NCI-H2227 (cell line): ENCODE measurements around the gene HSD11B2.
A peak's percentile ranks its signal among the peaks of the same experiment; 100 is the strongest.

ENCODE experiments used
- DNase-seq: peaks from one replicate; lab custom pipeline; 2025; ENCODE audit not compliant: unreplicated experiment; lab: John Stamatoyannopoulos, UW

The HSD11B2 gene

GRCh38 chr16:67431775-67432505 lies 1.0 kb downstream of the HSD11B2 start:
- peak; percentile 19 for DNase-seq

- DNase-seq = no peak
Observed at GRCh38 chr16:67432506-67432890, 1.6 kb downstream of the HSD11B2 start.

GRCh38 chr16:67433131-67433719 lies 2.3 kb downstream of the HSD11B2 start:
- DNase-seq = no peak

- no peak for DNase-seq
Observed at GRCh38 chr16:67435758-67436164, 4.8 kb downstream of the HSD11B2 start.

GRCh38 chr16:67436640-67437193 lies 5.8 kb downstream of the HSD11B2 start:
- DNase-seq = no peak

- no peak for DNase-seq
Observed at GRCh38 chr16:67437513-67437912, 6.6 kb downstream of the HSD11B2 start.

GRCh38 chr16:67438098-67438791 lies 7.3 kb downstream of the HSD11B2 start:
- no peak for DNase-seq

- no peak for DNase-seq
Observed at GRCh38 chr16:67438824-67439393, 8.0 kb downstream of the HSD11B2 start.

- peak; percentile 33 for DNase-seq
Observed at GRCh38 chr16:67441271-67441753, 10.4 kb downstream of the HSD11B2 start.

- DNase-seq = no peak
Observed at GRCh38 chr16:67441907-67442306, 11.0 kb downstream of the HSD11B2 start.

GRCh38 chr16:67442581-67443255 lies 11.8 kb downstream of the HSD11B2 start:
- no peak for DNase-seq

GRCh38 chr16:67443265-67443664 lies 12.3 kb downstream of the HSD11B2 start:
- no peak for DNase-seq

GRCh38 chr16:67444259-67445125 lies 13.6 kb downstream of the HSD11B2 start:
- peak; percentile 3 for DNase-seq

GRCh38 chr16:67445126-67445426 lies 14.2 kb downstream of the HSD11B2 start:
- no peak for DNase-seq

- no peak for DNase-seq
Observed at GRCh38 chr16:67445441-67445912, 14.6 kb downstream of the HSD11B2 start.

- DNase-seq = no peak
Observed at GRCh38 chr16:67445913-67446907, 15.3 kb downstream of the HSD11B2 start.

- DNase-seq = no peak
Observed at GRCh38 chr16:67446968-67447507, 16.1 kb downstream of the HSD11B2 start.

- DNase-seq = no peak
Observed at GRCh38 chr16:67447508-67448076, 16.7 kb downstream of the HSD11B2 start.
